Chondrocyte (in vitro differentiated cells): ENCODE data around the gene MICAL3. TPM values are rescaled to one million over a fixed set of nuclear protein-coding genes. Genes with fewer than 3 reads are reported as not detected.
A peak's percentile ranks its signal among the peaks of the same experiment; 100 is the strongest.

Experiments used
- DNase-seq: peaks from one replicate; pipeline ENCODE4 v3.0.0; 2021; ENCODE audit warnings: mixed read lengths, low spot score
- H3K27ac Mint-ChIP-seq: one replicate; pipeline ENCODE4 v1.8.0; 2021; ENCODE audit warnings: mild to moderate bottlenecking, moderate library complexity, mixed read lengths; ENCODE audit not compliant: unreplicated experiment
- H3K27me3 Mint-ChIP-seq: 2 replicates; pipeline ENCODE4 v1.8.0; 2021; ENCODE audit warnings: low read depth, mixed read lengths
- H3K36me3 Mint-ChIP-seq: 2 replicates; pipeline ENCODE4 v1.8.0; 2021; ENCODE audit warnings: low read depth, mixed read lengths
- H3K4me1 Mint-ChIP-seq: 2 replicates; pipeline ENCODE4 v1.8.0; 2021; ENCODE audit warnings: low read depth, mild to moderate bottlenecking, mixed read lengths
- H3K4me3 Mint-ChIP-seq: one replicate; pipeline ENCODE4 v1.8.0; 2021; ENCODE audit warnings: mild to moderate bottlenecking, moderate library complexity, mixed read lengths; ENCODE audit not compliant: unreplicated experiment
- H3K9me3 Mint-ChIP-seq: 2 replicates; pipeline ENCODE4 v1.8.0; 2021; ENCODE audit warnings: low read depth, mixed read lengths
- total RNA-seq: library from RNA; stranded (reverse); gene quantifications from 3 replicates; pipeline ENCODE4 v1.2.1, GENCODE V29; 2021
- TF ChIP-seq, protein P1 (sequence below): fragments of 200-600 bp; sonication (generic); IDR thresholded peaks from 2 replicates; pipeline ENCODE4 v1.5.0; 2021; ENCODE audit warnings: antibody characterized with exemption, mild to moderate bottlenecking, moderate library complexity

Gene MICAL3
- total RNA-seq, 1 donor from 2014 or later = 68.2 TPM

DNA sequence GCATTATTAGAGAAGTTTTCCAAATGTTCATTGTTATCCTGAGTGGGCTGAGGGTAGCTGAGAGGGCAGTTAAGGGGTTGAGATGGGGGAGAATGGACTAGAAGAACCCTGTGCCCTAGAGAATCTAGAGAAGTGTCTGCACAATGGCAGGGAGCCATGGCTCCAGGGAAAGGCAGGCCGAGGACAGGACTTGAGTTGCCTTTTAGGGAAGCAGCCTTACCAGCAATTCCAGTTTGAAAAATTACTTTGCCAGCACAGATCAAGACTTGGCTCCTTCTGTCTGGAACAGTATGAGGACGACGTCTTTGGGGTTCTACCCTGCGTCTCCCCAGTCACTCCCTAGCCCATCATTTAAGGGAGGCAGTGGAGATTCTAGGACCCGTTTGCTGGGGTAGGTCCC lies 25.7 kb upstream of the MICAL3 start:
- no peaks in the 10 kb centered on the region for H3K36me3 Mint-ChIP-seq
- H3K4me3 Mint-ChIP-seq = no peak overlapping the region
- H3K4me1 Mint-ChIP-seq = peaks cover 3% of the 10 kb centered on the region
- H3K27me3 Mint-ChIP-seq = no peaks in the 10 kb centered on the region
- DNase-seq = no peak
- TF ChIP-seq, protein P1, sequence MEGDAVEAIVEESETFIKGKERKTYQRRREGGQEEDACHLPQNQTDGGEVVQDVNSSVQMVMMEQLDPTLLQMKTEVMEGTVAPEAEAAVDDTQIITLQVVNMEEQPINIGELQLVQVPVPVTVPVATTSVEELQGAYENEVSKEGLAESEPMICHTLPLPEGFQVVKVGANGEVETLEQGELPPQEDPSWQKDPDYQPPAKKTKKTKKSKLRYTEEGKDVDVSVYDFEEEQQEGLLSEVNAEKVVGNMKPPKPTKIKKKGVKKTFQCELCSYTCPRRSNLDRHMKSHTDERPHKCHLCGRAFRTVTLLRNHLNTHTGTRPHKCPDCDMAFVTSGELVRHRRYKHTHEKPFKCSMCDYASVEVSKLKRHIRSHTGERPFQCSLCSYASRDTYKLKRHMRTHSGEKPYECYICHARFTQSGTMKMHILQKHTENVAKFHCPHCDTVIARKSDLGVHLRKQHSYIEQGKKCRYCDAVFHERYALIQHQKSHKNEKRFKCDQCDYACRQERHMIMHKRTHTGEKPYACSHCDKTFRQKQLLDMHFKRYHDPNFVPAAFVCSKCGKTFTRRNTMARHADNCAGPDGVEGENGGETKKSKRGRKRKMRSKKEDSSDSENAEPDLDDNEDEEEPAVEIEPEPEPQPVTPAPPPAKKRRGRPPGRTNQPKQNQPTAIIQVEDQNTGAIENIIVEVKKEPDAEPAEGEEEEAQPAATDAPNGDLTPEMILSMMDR = no peak
- H3K27ac Mint-ChIP-seq = no peak overlapping the region
- H3K9me3 Mint-ChIP-seq = no peaks in the 10 kb centered on the region

DNA sequence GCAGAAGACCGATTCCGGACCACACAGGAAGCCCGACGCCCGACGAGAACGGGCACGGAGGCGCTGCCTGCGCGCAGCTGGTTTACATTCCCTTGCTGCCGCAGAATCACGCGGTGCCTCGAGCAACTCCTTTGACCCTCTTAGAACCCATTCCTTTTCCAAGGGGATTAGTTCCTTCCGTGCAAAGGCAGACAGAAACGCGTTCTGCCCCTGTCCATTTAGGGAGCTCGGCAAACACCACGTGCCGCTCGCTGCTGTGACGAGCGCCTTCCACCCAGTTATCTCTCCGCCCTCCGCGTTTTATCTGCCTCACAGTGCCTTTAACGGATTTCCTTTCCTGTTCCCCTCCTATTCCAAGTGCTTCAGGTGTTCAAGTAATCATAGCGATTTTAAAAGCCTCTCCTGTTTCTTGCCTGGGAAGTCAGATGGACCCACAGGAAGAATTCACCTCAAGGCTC lies 24.1 kb upstream of the MICAL3 start:
- Mint-ChIP-seq H3K4me1 (peaks cover 16% of the 10 kb centered on the region), H3K4me3 (no peak overlapping the region)

DNA sequence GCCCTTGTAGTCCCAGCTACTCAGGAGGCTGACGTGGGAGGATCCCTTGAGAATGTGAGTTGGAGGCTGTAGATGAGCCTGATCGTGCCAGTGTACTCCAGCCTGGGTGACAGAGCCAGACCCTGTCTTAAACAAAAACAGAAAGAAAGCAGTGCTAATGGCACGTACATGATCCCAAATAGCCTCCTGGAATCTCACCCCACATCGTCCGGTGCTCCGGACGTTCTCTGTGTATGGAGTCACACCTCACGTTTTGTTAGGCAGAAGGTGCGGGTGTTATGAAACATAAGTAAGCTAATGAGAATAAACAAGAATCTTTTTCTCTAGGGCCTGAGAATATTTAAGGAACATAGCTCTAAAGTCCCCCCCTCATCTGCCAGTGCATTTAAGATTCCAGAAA lies 23.7 kb upstream of the MICAL3 start:
- TF ChIP-seq, protein P1 = no peak
- H3K4me3 Mint-ChIP-seq = no peak overlapping the region

More for the DNA sequence above, 24.1 kb upstream of the MICAL3 start:
- Mint-ChIP-seq H3K36me3 (no peaks in the 10 kb centered on the region), H3K27me3 (no peaks in the 10 kb centered on the region), H3K27ac (no peak overlapping the region), H3K9me3 (no peaks in the 10 kb centered on the region)
- DNase-seq = no peak
- TF ChIP-seq, protein P1 = no peak

DNA sequence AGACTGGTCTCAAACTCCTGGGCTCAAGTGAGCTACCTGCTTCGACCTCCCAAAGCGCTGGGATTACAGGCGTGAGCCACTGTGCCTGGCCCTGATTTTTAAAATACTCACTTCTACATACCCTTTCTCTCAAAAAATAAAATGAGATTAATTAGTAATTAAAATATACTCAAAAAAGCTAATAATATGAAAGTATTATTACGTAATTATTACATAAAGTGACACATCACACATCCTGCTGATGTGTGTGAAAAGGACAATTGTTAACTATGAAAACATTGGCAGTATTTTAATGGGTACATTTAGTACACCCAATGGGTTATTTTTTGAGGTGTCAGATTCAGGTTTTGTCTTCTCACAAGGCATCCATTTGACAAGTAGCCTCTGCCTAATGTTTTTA lies 21.4 kb upstream of the MICAL3 start:
- H3K9me3 Mint-ChIP-seq = no peaks in the 10 kb centered on the region

More for the DNA sequence above, 23.7 kb upstream of the MICAL3 start:
- Mint-ChIP-seq H3K36me3 (no peaks in the 10 kb centered on the region), H3K27ac (no peak overlapping the region), H3K4me1 (peaks cover 20% of the 10 kb centered on the region), H3K9me3 (no peaks in the 10 kb centered on the region), H3K27me3 (no peaks in the 10 kb centered on the region)
- DNase-seq = no peak

DNA sequence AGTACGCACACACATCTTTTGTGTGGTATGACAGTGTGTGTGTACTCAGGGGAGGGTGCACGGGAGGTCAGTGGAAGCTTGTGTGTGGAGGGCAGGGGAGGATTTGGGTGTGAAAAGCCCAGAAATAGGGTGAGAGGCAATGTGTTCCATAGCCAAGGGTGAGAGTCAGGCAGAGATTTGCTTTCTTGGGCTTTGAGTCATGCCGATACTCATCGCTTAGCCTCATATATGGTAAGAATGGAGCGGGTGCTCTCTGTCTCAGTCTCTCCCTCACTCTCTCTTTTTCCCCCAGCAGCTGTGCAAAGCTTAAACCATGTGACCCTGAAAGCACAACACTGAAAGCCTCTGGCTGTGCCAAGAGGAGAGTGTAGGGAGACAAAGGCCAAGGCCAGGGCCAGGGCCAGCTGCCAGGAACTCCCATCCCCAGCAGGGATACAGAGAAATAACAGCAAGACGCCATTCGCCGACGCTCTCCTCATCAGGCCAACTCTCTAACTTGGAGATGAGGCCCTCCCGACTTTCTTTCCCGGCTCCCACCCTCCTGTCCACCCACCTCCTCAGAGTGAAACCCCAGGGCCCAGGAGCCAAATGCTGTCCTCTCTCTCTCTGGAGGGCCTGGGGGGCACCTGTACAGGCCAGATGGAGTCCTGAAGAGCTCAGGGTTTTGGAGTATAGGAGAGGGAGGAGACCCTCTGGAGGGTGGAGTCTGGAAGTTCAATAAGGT lies 20.3 kb upstream of the MICAL3 start:
- no peak overlapping the region for H3K4me3 Mint-ChIP-seq
- H3K27ac Mint-ChIP-seq = no peak overlapping the region
- no peaks in the 10 kb centered on the region for H3K9me3 Mint-ChIP-seq
- H3K4me1 Mint-ChIP-seq = peaks cover 27% of the 10 kb centered on the region
- no peaks in the 10 kb centered on the region for H3K27me3 Mint-ChIP-seq
- H3K36me3 Mint-ChIP-seq = no peaks in the 10 kb centered on the region
- TF ChIP-seq, protein P1 = no peak
- DNase-seq = peak; percentile 38

More for the DNA sequence above, 21.4 kb upstream of the MICAL3 start:
- Mint-ChIP-seq H3K27ac (no peak overlapping the region), H3K4me1 (peaks cover 27% of the 10 kb centered on the region), H3K27me3 (no peaks in the 10 kb centered on the region), H3K36me3 (no peaks in the 10 kb centered on the region), H3K4me3 (no peak overlapping the region)
- DNase-seq = no peak
- TF ChIP-seq, protein P1 = no peak
